H1 (cell line): Measurements from ENCODE around the gene NEK10.

ENCODE experiments used
- SUZ12 ChIP-seq: fragments of 200-600 bp; sonication (generic); IDR thresholded peaks from 2 replicates; pipeline ENCODE4 v1.6.1; 2012; ENCODE audit warnings: mild to moderate bottlenecking, inconsistent platforms, low read length, moderate library complexity, mixed read lengths
- TF ChIP-seq, protein P1 (sequence below), 3 experiments: IDR thresholded peaks; 1 replicate in 2 of 3; 2 replicates in 1 of 3; pipeline versions ENCODE4 v1.5.1 to v1.6.1; 2011; ENCODE audit warnings: low read length in 3 of 3, mild to moderate bottlenecking in 3 of 3, inconsistent platforms in 2 of 3, low read depth in 1 of 3, moderate library complexity in 1 of 3; ENCODE audit not compliant: insufficient read depth in 1 of 3; ENCODE audit errors: control extremely low read depth in 1 of 3

GRCh38 chr3:27319847-27320526, 49.2 kb downstream of the NEK10 start:
- TF ChIP-seq, protein P1, sequence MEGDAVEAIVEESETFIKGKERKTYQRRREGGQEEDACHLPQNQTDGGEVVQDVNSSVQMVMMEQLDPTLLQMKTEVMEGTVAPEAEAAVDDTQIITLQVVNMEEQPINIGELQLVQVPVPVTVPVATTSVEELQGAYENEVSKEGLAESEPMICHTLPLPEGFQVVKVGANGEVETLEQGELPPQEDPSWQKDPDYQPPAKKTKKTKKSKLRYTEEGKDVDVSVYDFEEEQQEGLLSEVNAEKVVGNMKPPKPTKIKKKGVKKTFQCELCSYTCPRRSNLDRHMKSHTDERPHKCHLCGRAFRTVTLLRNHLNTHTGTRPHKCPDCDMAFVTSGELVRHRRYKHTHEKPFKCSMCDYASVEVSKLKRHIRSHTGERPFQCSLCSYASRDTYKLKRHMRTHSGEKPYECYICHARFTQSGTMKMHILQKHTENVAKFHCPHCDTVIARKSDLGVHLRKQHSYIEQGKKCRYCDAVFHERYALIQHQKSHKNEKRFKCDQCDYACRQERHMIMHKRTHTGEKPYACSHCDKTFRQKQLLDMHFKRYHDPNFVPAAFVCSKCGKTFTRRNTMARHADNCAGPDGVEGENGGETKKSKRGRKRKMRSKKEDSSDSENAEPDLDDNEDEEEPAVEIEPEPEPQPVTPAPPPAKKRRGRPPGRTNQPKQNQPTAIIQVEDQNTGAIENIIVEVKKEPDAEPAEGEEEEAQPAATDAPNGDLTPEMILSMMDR (IDR thresholded peaks at IDR 0.05; ENCODE audit: control extremely low read depth in 1 of 3, insufficient read depth in 1 of 3, low read depth in 1 of 3, low read length in 3 of 3) = no peak
- TF ChIP-seq SUZ12 = no peak
